Ishikawa (cell line): ENCODE results near the gene TMPRSS6.

ENCODE experiments used
- CEBPB ChIP-seq: IDR thresholded peaks from 2 replicates; pipeline ENCODE4 v1.6.1; 2012
- CREB1 ChIP-seq: IDR thresholded peaks from 2 replicates; pipeline ENCODE4 v1.6.1; 2012; ENCODE audit warnings: low read depth
- EGR1 ChIP-seq: IDR thresholded peaks from 2 replicates; pipeline ENCODE4 v1.6.1; 2012
- EP300 ChIP-seq: IDR thresholded peaks from 2 replicates; pipeline ENCODE4 v1.6.1; 2012; ENCODE audit warnings: borderline replicate concordance
- FOXM1 ChIP-seq: IDR thresholded peaks from 2 replicates; pipeline ENCODE4 v1.6.1; 2012; ENCODE audit warnings: low read depth, borderline replicate concordance
- MAX ChIP-seq: IDR thresholded peaks from 2 replicates; pipeline ENCODE4 v1.6.1; 2012
- NFIC ChIP-seq: IDR thresholded peaks from 2 replicates; pipeline ENCODE4 v1.6.1; 2012
- RAD21 ChIP-seq: IDR thresholded peaks from 2 replicates; pipeline ENCODE4 v1.6.1; 2012; ENCODE audit warnings: low read depth
- TAF1 ChIP-seq: IDR thresholded peaks from 2 replicates; pipeline ENCODE4 v1.6.1; 2012; ENCODE audit warnings: low read depth, mild to moderate bottlenecking
- TCF12 ChIP-seq: IDR thresholded peaks from 2 replicates; pipeline ENCODE4 v1.6.1; 2012; ENCODE audit warnings: low read depth
- TEAD4 ChIP-seq: IDR thresholded peaks from 2 replicates; pipeline ENCODE4 v1.6.1; 2012
- YY1 ChIP-seq: IDR thresholded peaks from 2 replicates; pipeline ENCODE4 v1.6.1; 2012; ENCODE audit warnings: low read depth
- ZBTB7A ChIP-seq: IDR thresholded peaks from 2 replicates; pipeline ENCODE4 v1.6.1; 2012; ENCODE audit warnings: low read depth
- TF ChIP-seq, protein P1 (sequence below): IDR thresholded peaks from 2 replicates; pipeline ENCODE4 v1.6.1; 2012
- TF ChIP-seq, protein P2 (sequence below): IDR thresholded peaks from 2 replicates; pipeline ENCODE4 v1.6.1; 2012; ENCODE audit warnings: low read depth, mild to moderate bottlenecking

Gene TMPRSS6

GRCh38 chr22:37062702-37063381 is 46.7 kb downstream of the TMPRSS6 start:
- TF ChIP-seq EGR1 = no peak
- TF ChIP-seq CEBPB = no peak
- TF ChIP-seq EP300 = no peak
- no peak for TF ChIP-seq NFIC
- TF ChIP-seq, protein P1, sequence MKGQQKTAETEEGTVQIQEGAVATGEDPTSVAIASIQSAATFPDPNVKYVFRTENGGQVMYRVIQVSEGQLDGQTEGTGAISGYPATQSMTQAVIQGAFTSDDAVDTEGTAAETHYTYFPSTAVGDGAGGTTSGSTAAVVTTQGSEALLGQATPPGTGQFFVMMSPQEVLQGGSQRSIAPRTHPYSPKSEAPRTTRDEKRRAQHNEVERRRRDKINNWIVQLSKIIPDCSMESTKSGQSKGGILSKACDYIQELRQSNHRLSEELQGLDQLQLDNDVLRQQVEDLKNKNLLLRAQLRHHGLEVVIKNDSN = no peak
- no peak for TF ChIP-seq ZBTB7A
- no peak for TF ChIP-seq TEAD4
- no peak for TF ChIP-seq TCF12
- TF ChIP-seq, protein P2, sequence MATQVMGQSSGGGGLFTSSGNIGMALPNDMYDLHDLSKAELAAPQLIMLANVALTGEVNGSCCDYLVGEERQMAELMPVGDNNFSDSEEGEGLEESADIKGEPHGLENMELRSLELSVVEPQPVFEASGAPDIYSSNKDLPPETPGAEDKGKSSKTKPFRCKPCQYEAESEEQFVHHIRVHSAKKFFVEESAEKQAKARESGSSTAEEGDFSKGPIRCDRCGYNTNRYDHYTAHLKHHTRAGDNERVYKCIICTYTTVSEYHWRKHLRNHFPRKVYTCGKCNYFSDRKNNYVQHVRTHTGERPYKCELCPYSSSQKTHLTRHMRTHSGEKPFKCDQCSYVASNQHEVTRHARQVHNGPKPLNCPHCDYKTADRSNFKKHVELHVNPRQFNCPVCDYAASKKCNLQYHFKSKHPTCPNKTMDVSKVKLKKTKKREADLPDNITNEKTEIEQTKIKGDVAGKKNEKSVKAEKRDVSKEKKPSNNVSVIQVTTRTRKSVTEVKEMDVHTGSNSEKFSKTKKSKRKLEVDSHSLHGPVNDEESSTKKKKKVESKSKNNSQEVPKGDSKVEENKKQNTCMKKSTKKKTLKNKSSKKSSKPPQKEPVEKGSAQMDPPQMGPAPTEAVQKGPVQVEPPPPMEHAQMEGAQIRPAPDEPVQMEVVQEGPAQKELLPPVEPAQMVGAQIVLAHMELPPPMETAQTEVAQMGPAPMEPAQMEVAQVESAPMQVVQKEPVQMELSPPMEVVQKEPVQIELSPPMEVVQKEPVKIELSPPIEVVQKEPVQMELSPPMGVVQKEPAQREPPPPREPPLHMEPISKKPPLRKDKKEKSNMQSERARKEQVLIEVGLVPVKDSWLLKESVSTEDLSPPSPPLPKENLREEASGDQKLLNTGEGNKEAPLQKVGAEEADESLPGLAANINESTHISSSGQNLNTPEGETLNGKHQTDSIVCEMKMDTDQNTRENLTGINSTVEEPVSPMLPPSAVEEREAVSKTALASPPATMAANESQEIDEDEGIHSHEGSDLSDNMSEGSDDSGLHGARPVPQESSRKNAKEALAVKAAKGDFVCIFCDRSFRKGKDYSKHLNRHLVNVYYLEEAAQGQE = no peak

GRCh38 chr22:37062376-37062675 is 47.2 kb downstream of the TMPRSS6 start:
- no peak for TF ChIP-seq NFIC
- TF ChIP-seq CEBPB = no peak
- TF ChIP-seq TEAD4 = no peak
- no peak for TF ChIP-seq RAD21

GRCh38 chr22:37061611-37062375 is 47.7 kb downstream of the TMPRSS6 start:
- TF ChIP-seq TCF12 (no peak), EP300 (no peak), RAD21 (no peak), EGR1 (no peak), CEBPB (no peak), TEAD4 (no peak), CREB1 (no peak), MAX (no peak), NFIC (no peak), ZBTB7A (no peak), FOXM1 (no peak), TAF1 (no peak), YY1 (no peak)
- TF ChIP-seq, protein P2 = no peak
- TF ChIP-seq, protein P1 = no peak

DNA sequence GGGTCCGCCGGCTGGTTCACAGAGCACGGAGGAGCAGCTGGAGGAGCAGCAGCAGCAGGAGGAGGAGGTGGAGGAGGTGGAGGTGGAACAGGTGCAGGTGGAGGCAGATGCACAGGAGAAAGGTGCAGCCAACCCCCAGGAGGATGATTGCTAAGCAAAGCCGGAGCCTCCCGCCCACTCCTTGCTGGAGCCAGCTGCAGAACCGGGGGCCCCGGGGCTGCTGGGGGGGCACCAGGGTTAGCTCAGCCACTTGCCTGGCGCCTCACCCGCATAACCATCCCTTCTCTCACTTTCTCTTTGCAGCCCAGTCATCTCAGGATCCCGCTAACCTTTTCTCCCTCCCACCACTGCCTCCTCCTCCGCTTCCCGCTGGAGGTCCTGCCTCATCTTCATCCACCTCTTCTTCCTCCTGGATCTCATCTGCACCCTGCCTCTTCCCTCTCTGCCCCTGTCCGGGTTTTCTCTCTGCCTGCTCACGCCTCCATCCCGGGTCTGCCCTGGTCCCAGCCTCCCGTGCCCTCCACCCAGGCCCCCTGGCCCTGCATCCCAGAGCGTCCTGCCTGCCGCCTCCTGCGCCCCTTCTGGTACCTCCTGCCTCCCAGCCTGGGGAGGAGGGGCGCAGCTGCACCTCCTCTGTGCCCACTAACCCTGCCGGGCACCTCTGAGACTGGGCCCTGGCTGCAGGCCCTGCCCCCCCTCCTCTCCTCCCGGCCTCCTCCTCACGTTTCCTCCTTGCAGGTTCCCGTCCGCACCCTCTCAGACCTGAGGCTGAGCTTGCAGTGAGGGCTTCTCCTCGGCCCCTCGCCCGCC is 48.5 kb downstream of the TMPRSS6 start:
- TF ChIP-seq RAD21 = no peak
- TF ChIP-seq EP300 = no peak
- no peak for TF ChIP-seq YY1
- TF ChIP-seq CREB1 = no peak
- TF ChIP-seq TEAD4 = no peak
- no peak for TF ChIP-seq MAX
- no peak for TF ChIP-seq ZBTB7A
- TF ChIP-seq, protein P2 = no peak
- TF ChIP-seq NFIC = no peak
- TF ChIP-seq EGR1 = no peak
- TF ChIP-seq FOXM1 = no peak
- no peak for TF ChIP-seq TAF1
- no peak for TF ChIP-seq CEBPB
- TF ChIP-seq TCF12 = no peak
- TF ChIP-seq, protein P1 = no peak
